ENCODE measurements around the gene ARHGAP18.

Gene ARHGAP18

DNA sequence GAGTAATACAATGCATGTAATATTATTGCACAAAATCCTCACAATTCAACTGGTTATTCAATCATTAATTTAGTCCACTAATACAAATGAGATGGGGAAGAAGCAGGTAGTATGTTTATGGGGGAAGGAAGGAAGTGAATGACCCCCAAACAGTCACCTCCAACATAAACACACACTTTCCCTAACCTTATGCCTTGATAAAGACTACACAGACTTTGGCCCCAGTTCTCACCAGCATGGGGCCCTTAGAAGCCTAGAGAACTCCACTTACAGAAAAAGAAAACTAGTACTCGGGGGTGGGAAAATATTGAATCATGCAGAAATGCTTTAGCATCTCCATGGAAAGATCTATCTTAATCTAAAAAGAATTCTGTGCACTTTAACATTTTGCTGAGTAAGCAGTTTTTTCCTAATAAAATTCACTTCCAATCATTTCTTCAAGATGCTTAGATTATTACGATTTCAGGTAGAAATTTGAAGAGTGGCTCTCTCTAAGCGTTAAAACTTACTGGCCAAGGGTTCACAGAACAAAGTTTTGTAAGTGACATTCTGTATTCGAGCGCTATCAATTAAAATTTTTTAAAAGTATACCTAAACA lies 18.8 kb downstream of the ARHGAP18 start:
- DNase-seq = no peak

DNA sequence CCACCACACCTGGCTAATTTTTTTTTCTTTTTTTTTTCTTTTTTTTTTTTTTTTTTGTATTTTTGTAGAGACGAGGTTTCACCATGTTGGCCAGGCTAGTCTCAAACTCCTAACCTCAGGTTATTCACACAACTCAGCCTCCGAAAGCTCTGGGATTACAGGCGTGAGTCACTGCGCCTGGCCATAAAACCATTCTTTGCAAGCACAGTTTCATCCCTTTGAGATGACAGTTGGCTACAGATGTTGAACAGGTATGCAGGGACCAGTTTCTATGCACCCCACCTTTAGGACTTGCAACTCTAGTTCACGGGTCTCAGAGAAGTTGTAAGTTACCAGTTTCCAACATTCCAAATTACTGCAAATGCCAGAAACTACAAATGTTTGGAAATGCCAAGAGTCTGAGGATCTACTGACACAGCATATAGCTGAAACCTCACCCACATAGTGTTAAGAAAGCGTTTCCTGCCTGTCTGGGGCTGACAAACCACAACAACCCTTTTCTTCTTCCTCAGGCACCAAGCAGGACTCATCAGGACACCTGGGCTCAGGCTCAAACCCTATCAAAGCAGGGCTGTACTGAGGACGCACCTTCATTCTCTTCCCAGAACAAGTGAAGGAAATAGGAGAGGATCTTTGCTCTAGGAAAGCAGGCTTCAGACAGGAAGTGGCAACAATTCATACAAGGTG lies 22.9 kb downstream of the ARHGAP18 start:
- DNase-seq = no peak

DNA sequence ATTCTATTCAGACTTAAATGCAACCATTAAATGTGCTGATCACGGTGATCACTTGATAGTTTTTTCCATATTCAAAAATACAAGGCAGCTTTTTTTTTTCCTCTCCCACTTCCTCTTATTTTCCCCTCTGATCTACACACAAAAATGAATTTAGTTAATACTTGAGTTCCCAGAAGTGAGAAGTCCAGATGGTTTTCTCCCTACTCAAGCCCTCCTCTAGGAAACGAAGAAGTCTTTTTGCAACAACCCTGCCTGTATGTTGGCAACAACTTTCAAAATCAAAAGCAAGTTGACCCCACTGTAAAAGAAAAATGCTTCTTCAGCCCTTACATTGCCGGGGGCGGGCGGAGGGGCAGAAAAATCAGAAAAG lies 24.3 kb downstream of the ARHGAP18 start:
- DNase-seq = no peak

DNA sequence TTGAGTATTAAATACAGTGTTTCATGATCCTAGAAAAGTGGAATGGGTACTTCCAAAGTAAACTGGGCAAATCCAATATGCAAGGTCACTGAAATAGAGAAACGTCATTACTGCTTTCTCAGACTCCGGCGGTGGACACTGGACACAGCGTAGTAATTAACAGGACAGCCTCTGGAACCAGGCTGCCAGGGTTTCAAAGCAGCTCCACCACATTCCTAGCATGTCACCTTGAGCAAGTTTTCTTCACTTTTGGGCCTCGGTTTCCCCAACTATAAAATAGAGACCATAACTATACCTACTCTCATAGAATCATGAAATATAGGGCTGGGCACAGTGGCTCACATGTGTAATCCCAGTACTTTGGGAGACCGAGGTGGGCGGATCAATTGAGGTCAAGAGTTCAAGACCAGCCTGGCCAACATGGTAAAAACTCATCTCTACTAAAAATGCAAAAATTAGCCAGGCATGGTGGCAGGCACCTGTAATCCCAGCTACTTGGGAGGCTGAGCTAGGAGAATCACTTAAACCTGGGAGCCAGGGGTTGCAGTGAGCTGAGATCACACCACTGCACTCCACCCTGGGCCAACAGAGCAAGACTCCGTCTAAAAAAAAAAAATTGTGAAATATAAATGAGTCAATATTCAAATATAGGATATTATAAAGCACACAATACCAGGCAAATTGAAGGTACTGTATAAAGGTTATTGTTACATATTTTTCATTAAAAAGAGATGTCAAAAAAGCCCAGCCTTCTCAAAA lies 24.9 kb downstream of the ARHGAP18 start:
- no peak for DNase-seq

DNA sequence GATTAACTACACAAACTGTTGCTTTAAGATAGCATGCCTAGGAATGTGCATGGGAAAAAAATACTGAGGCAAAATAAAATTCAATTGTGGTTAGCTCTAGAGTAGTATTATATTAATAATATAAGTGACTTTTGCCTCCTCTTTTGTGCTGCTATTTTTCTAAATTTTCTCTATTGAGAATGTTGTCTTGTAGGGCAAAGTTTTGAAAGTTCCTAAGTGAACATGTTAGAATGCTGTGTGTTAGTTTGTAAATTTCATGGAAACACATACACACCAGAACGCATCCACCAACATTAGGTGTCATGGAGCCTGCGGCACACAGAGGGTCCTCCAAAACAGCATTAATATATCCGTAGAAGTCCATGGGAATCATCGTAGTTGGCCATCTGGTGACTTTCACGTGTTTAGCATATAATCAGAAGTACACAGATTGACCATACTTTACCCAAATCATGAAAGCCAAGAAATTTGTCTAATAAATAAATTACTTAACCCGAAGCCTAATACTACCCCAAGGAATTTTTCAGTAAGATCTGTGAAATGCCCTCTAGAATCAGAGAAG lies 25.6 kb downstream of the ARHGAP18 start:
- no peak for DNase-seq

DNA sequence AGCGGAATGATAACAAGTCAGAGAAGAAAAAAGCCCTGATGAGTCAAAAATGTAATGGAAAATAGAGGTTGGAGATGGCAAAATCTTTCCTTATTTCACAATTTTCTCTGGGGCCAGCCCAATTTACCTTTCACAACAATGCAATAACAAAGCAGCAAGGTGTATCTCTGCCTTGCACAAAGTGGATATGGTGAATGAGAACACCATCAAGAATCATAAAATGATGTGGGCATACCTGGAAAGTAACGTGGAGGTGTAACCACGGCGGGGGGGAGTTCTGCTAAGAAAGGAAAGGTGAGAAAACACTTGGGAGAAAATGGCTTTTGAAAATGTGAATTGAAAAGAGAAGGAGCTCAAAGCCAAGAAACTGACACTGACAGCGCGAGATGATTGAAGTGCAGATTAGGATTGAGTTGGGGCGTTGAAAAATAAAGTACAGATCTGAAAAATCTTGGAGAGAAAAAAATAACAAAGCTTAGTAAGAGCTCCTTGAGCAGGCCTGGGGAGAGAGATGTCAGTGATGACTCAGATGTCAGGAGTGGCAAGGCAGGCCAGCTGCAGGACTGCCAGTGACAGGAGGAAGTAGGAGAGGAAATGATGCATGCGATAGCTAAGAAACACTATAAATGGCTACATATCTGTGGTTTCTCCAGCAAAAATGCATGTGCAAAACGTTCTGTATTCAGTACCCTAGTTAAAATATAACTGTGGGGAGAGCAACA lies 26.2 kb downstream of the ARHGAP18 start:
- no peak for DNase-seq

DNA sequence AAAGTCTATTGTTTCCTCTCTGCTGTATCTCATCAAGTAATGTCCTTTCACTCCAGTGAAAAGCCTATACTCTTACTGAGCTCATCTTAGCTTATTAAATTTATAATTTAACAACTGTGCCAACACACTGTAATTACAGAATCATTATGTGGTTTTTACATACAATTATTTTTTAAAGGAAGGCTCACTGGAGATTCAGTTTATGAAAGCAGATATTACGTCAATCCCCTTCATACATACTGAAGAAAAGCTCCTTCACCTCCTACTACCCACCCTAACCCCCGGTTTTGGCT lies 28.1 kb downstream of the ARHGAP18 start:
- DNase-seq = no peak

DNA sequence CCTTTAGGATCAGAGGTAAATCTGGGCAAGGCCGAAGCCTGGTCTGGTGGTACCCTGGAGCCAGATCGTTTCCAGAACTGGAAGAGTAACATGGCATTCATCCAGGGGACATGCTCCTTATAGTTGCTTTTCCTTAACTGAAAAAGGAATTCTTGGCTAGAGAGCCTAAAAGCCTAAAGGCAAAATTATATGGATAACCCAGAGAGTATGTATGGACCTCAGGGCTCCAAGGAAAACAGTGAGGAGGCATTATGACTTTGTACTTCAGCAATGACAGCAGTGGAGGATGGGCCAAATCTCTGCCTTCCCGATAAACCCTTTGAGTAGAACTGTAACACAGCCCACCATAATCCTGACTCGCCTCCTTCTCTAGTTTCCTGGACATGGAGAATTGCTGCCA lies 29.3 kb downstream of the ARHGAP18 start:
- DNase-seq = no peak

DNA sequence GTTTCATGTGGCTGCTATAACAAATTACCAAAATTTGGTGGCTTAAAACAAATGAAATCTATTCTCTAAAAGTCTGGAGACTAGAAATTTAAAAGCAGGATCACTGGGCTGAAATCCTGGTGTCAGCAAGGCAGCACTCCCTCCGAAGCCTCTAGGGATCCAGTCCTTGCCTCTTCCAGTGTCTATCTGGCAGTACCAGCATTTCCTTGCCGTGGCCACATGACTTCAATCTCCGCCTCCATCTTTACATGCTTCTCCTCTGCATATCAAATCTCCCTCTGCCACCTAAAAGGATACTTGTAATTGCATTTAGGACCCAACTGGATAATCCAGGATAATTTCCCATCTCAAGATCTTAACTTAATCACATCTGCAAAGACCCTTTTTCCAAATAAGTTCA lies 30.2 kb downstream of the ARHGAP18 start:
- DNase-seq = no peak

DNA sequence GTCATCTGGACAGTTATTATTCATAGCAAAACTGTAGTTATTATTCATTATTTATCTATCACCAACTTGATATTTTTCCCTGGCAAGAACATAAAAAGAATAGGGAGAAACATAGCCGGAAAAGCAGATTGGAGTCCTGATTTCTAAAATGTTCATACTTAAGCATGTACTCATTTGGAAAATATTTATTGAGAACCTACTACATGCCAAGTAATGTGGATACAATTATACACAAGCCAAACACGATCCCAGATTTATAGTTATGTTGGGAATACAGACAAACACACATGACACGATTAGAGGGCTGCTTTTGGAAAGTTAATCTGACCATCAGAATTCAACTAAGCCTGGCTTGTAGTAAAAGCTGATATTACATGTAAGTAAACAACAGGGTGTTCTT lies 30.7 kb downstream of the ARHGAP18 start:
- no peak for DNase-seq

DNA sequence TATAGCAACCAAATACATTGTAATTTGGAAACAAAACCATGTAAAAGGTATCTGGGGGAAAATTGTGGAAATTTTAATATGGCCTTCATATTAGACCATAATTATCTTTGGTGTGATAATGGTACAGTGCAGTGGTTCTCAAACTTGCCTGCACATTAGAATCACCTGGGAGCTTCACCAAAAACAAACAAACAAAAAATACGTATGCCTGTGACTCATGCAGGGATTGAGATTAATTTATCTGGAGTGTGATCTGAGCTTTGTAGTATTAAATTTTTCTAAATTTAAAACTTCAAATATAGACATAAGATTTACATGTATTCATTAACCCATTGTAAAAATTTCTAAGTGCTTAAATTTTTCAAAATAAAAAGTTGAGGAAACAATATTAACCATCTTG lies 31.5 kb downstream of the ARHGAP18 start:
- no peak for DNase-seq

DNA sequence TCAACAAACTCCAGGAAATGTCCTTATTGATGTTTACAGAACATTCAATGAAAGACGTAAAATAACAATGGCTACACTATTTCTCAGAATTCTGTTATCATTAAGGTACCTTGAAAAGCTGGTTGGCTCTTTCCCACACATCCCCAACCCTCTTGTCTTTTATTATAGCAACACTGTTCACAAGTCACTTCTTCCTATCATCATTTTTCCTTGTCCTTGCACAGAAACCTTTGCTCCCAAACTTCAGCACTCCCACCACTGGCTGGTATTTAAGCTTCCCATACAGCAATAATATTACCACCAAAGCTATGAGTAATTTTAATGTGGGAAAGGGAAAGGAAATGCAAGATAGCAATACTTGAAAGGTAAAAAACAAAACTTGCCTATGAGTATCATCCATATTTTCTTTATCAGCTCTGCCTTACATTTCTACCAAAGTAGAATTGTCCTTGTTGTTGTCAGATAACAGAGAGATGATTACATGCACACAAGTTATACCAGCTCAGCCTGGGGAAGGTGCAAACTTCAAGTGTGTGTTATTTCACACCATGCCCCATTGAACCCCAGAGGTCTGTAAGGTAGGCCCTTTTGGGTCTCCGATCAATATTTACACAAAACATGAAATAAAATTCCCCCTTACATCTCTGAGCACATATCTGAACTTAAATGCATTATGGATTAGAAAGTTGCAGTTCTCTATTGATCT lies 32.2 kb downstream of the ARHGAP18 start:
- no peak for DNase-seq

DNA sequence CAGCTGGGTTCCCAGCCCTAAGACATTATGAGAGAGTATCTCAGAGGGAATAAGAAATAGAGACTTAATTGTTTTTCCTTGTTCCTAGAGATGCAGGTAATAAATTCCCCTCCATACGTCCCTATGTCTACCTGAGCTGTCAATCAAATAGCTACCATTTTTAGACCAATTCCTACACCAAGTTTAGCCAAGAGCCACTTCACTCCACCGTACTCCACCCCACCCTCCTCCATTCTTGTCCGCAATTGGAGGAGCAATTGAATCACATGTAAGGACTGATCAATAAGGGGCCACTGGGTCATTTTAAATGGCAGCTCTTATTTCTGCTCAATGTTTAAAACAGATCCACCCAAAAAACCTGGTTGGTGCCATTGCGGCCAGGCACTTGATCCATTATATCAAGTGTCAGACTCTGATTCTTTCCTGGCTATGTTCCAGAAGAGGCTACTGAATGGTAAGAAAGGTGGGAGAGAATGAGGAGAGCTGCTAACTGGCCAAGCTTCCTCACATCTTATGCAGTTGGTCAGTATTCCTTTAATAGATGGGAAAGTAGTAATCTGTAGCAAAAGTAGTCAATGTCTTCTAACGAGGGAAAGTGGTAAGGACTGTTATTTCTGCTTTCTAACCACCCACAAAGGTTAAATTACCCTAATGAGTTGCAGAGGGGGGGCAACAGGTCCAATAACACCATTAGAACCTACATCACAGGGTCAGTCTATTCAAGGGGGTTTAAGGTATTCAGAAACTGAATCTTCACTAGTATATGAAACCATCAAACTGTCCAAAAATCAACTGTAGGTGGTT lies 34.1 kb downstream of the ARHGAP18 start:
- no peak for DNase-seq

DNA sequence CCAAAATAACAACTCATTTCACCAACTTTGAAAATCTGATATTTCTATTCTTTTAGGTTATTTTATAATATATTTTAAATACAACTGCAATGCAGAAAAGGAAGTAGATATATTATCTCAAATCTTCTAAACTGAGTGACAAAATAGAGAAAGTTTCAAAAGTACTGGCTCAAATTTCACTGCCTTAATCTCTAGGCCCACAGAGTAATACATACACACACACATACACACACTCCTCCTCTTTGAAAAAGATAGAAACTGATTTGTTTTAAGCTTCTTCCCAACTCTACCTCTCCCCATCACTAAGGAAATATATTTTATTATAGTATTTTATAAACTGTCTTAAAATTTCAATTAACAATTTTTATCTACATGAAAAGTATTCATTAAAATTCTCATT lies 36.2 kb downstream of the ARHGAP18 start:
- no peak for DNase-seq

DNA sequence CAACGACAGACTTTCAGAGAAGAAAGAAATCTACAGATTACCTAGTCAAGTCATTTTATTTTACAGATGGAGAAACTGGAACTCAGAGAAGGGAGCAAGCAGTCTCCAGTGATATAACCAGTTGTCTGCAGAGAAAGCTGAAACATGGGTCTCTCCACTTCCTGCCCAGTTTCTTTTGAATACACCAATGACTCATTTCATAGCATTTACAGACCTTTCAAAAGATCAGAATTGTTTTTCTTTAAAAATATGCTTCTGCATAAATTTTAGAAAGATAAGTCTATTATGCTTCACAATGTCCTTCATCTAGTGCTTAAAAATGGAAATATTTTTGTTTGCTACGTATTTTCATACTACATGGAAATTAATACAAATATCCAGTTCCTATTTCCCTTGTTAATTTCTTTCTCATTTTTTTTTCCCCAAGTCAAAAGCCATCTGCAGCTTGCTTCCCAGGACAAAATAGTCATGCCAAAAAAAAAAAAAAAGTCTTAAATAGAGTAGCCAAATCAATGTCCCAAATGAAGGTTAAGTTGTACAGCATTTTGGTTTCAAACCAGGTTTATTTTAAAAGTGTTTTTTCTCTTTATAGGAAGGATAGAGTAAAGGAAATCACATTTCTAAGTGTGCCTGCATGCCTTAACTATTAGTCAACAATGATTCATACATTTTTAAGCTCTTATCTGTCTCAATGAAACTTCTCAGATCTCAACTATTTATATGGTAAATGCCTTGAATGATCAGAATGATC lies 36.9 kb downstream of the ARHGAP18 start:
- no peak for DNase-seq

DNA sequence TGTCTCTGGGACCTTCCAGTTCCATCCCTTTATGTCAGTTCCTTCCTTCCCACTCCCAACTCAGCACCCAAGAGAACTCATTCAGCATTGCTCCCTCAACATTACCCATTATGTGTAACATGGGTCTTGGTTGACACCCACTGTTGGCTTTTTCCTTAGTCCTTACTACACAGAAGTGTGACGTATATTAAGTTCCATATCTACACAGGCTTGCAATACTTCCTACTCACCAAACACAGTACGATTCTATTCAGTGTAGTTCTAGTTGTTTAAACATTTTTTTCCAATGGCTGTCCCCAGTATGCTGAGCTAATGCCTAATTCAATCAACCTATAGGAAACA lies 37.7 kb downstream of the ARHGAP18 start:
- DNase-seq = no peak

DNA sequence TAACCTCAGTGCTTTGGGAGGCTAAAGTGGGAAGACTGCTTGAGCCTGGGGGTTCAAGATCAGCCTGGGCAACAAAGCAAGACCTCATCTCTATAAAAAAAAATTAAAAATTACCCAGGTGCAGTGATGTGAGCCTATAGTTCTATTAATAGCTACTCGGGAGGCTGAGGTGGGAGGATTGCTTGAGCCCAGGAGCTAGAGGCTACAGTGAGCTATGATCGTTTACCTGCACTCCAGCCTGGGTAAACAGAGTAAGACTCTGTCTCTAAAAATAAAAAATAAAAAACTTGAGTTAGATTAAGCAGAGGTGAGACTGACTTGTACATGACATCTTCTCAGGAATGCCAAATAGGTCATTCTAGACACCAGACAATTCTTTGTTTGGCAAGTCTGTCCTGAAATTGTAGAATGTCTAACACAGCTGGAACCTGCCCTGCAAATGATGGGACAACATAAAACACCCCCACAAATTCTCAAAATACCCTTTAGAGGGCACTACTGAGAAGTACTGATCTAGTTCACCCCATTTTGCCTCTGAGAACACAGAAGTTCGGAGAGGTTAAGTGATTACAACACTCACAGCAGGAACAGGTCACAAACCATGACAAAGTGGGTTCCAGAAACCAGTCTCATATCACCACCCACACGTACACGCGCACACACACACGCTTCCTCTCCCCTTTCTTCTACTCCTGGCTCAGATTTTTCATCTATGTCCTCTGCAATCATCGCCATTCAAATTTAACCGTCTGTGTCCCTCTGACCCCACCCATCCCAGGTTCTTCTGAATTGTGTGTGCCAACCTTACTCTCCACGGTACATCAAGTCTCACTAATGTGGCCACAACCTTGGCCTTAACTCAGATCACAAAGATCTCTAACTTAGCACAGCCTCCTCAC lies 38.3 kb downstream of the ARHGAP18 start:
- DNase-seq = no peak

DNA sequence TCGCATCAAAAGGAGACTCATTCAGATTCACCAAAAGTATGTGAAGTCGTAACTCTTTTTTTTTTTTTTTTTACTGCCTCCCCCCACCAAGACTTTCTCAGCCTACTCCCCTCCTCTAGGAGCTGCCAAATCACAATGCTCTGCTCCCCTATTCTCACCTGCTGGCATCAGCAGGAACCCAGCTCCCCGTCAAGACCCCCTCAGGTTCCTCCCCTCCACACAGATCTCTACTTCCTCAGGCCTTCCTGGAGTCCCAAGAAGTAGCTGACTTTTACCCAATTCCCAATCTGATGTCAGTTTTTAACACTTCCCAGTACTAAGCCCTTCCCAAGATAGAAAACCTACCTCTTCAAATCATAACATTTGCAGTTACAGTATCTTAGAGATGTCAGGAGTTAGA lies 39.3 kb downstream of the ARHGAP18 start:
- DNase-seq = no peak

DNA sequence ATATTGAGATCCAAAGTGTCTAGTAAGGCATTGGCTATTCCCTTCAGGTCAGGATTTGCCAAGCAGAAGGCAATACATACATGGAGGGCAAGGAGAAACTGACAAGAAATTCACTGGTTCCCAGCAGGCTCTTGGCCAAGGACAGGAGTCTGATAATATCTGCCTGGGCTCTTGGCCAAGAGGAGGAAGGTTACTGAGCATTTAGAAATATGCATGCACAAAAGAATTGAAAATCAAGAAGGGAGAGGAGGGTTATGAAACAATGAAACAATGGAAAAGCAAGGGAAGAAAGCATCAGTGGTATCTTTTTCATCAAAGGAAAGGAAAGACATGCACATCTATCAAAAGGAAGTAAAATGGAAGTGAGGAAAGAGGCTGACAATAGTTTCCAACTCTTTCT lies 42.4 kb downstream of the ARHGAP18 start:
- no peak for DNase-seq

DNA sequence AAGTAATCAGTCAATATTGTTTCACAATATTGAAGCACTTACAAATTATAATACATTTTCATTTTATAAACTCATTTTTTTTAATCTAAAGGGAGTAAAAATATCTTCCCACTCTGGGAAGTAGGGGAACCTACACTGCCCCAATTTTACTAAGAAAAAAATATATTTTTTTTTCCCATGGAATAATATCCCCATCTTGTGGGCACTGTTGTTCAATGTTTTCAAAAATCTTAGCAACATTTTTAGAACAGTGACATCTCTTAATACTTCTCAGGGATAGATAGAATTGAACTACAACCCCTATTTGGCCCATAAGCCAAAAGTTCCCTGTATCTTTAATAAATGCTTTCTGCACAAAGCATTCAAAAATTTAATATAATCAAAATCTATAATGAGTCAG lies 42.9 kb downstream of the ARHGAP18 start:
- no peak for DNase-seq

Measured in NCI-H1436 treated with DMSO at 0.1 percent for 48 hours (cell line).